Lower leg skin (tissue), 4 donors: ENCODE results near the gene CCDC74A. TPM values are rescaled to one million over a fixed set of nuclear protein-coding genes. Genes with fewer than 3 reads are reported as not detected.
"Not testable (repeated sequence)": the region's sequence is repeated elsewhere in the genome, so short reads cannot be mapped to it uniquely, and the experiment has no call there.

ENCODE experiments used
- DNase-seq, 2 donors: peaks; one replicate each; pipeline ENCODE4 v3.0.0-alpha.2; 2019; ENCODE audit warnings: low spot score in 2 of 2
- H3K4me3 ChIP-seq: fragments of 200-600 bp; sonication (generic); 2 replicates; pipeline ENCODE4 v1.5.1; 2017; ENCODE audit warnings: mild to moderate bottlenecking, low read depth; ENCODE audit not compliant: poor library complexity, severe bottlenecking
- WGBS, 2 donors: methylation state at CpG; one replicate each; pipeline ENCODE4 v1.1.5; 2018; 5-methylcytosine and 5-hydroxymethylcytosine counted together
- intact Hi-C: fragments of 100-400 bp; cut with DNase I; formaldehyde crosslinking; loops from one replicate; pipeline ENCODE4 v1.15.0; 2023; ENCODE audit warnings: low total_unique reads
- total RNA-seq, 4 donors: library from RNA; depleted of rRNA; stranded (reverse); fragments of >200 nt; gene quantifications; one replicate each; pipeline ENCODE4 v1.1.0, GENCODE V29; 2016

Gene CCDC74A
- 10 to 100 TPM in 2 of 4 donors, 1 to 10 TPM in 2; 5.9 to 15.4 (median 8.5) TPM for total RNA-seq

- WGBS, 2 donors, result 43 to 48% methylated on average over 25 to 31 of the region's 47 CpGs
- intact Hi-C loops, result not testable (repeated sequence)
- peak within 1 kb of the TSS; percentile 6 for H3K4me3 ChIP-seq
- DNase-seq, result peak in 1 of 2 donors; percentile 88
These were observed at the start of gene CCDC74A for GRCh38 chr2:131527131-131528001. Gene CCDC74A (plus strand): TSS chr2:131527888. CDS start chr2:131527971, 83 bp downstream.

DNA sequence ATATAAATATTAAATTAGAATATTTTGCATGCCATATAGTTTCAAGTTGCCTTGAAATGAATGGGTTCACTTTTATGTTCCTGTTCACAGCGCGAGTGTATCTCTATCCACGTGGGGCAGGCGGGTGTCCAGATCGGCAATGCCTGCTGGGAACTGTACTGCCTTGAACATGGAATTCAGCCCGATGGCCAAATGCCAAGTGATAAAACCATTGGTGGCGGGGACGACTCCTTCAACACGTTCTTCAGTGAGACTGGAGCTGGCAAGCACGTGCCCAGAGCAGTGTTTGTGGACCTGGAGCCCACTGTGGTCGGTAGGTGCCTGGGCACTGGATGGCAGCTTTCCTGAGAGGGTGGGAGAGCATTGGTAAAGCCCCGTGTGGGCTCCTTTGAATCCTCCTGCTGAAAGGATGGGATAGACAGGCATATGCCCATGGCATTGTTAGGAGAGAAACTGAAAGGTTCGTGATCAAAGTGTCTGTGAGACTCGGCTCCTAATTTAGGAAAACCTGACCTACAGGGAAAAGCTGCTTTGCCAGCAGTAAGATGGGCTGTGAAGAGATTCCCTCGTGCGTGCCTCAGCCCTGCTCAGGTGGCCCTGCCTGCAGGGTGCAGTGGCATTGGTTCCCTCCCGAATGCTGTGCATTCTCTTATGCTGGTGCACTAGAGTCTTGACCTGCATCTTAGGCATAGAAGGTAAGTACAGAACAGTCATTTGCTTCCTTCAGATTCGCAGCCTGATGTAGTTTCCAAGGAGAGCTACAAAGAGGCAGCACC is 49.4 kb upstream of the CCDC74A start:
- DNase-seq, result peak in 1 of 2 donors; percentile 67
- 82 to 89% methylated on average over 11 to 13 of the region's 18 CpGs for WGBS, 2 donors
- intact Hi-C loops, H3K4me3 ChIP-seq: not testable (repeated sequence)

DNA sequence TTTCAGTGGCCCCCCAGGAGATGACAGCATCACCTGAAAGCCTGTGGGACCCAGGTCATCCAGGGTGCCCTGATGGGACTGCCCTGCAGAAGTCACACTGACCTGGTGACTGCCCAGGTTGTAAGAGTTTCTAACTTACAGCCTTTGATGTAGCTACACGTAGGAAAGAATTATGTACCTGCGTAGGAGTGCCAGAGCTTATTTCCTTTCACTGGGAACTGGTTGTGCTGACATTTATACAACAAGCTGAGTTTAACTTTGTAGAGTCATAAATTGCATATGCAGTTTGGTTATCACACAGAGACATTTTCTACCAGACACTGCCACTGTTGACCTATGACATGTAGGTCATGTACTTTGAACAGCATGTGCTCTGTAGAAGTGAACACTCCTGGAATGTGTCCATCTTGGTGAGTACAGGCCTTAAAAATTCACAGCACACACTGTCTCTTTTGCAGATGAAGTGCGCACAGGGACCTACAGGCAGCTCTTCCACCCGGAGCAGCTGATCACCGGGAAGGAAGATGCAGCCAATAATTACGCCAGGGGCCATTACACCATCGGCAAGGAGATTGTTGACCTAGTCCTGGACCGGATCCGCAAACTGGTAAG is 48.7 kb upstream of the CCDC74A start:
- H3K4me3 ChIP-seq, intact Hi-C loops, DNase-seq: not testable (repeated sequence)
- 89 to 96% methylated on average over 9 of the region's 9 CpGs for WGBS, 2 donors

- WGBS, 2 donors, result 99 to 100% methylated on average over 2 to 15 of the region's 20 CpGs
- H3K4me3 ChIP-seq, intact Hi-C loops: not testable (repeated sequence)
- peak in 1 of 2 donors; percentile 72 for DNase-seq
These were observed 47.3 kb upstream of the CCDC74A start for GRCh38 chr2:131480351-131480750.

- intact Hi-C loops, H3K4me3 ChIP-seq: not testable (repeated sequence)
- 91 to 96% methylated on average over 19 of the region's 19 CpGs for WGBS, 2 donors
- DNase-seq, result peak in 1 of 2 donors; percentile 75
These were observed 45.1 kb upstream of the CCDC74A start for GRCh38 chr2:131482506-131483155.

- intact Hi-C loops, DNase-seq, H3K4me3 ChIP-seq: not testable (repeated sequence)
- 92 to 93% methylated on average over 22 to 24 of the region's 24 CpGs for WGBS, 2 donors
These were observed 43.5 kb upstream of the CCDC74A start for GRCh38 chr2:131483981-131484820.

DNA sequence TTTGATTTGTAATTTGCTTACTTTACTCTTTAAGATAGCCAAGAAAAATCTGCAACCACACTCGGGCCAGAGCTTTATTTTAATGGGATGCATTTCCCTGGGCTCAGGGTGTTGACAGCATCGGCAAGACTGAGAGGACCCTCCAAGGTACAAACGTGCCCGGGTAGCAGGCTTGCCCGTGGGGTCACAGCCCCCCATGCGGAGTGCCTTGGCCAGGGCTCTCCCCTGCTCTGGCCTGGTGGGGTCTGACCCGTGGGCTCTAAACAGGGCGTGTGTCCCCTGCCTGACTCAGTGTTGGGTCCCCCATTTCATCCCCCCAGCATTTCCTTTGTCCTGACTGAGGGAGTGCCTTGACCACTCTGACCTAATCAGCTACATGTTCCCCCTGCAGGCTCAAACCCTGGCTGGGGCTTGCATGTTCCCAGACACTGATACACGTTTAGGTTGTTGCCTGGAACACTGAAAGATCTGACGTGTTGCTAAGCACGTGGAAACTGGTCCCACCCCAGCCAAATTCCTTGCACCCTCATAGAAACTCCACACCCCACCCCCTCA is 42.7 kb upstream of the CCDC74A start:
- intact Hi-C loops, DNase-seq, H3K4me3 ChIP-seq: not testable (repeated sequence)
- 80 to 91% methylated on average over 10 to 11 of the region's 11 CpGs for WGBS, 2 donors

DNA sequence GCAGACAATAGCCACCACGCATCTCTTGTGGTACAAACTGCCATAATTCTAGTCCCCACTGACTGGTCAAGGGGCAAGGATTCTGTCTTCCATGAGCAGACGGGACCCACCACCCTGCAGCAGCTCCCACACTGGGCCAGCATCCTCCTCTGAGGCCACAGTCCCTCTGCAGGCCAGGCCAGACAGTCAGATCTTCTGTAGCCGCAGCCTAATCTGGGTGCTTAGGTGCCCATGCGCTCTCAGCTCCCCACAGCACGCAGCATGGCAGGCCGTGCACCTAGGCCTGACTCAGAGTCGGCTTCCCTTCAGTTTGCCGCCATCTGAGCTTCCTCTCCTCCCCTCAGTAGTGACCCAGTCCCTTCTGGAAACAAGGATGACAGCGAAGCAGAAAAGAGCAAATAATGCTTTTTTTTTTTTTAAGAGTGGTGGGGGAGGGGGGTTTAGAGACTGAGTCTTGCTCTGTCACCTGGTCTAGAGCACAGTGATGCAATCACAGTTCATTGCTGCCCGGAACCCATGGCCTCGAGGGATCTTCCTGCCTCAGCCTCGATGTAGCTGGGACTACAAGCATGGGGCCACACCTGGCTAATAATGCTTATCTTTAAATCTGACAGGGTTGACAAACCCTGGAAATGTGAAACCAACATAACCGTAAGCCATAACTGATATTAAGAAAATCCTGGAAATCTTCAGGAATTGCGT is 41.3 kb upstream of the CCDC74A start:
- H3K4me3 ChIP-seq, intact Hi-C loops, DNase-seq: not testable (repeated sequence)
- WGBS, 2 donors, result 77 to 80% methylated on average over 12 to 14 of the region's 14 CpGs
